Stimulated activated CD4-positive, alpha-beta T cell treated with anti-CD3 and anti-CD28 coated beads, Interleukin-1b, Interleukin-23, amount 100 ng/mL, for 1 hour (primary cell): Measurements from ENCODE around the gene GRAMD2A.
A peak's percentile ranks its signal among the peaks of the same experiment; 100 is the strongest.

ENCODE experiments used
- DNase-seq, 2 donors: peaks; one replicate each; pipeline ENCODE4 v3.0.0-alpha.2; 2020; ENCODE audit warnings: low read depth in 2 of 2

Gene GRAMD2A

GRCh38 chr15:72217216-72217615 is 19.6 kb upstream of the GRAMD2A start:
- no peak for DNase-seq

- DNase-seq = no peak
Measured at GRCh38 chr15:72216079-72216478, 18.5 kb upstream of the GRAMD2A start.

- no peak for DNase-seq
Measured at GRCh38 chr15:72207558-72208085, 10.0 kb upstream of the GRAMD2A start.

- no peak for DNase-seq
Measured at GRCh38 chr15:72206677-72207000, 9.1 kb upstream of the GRAMD2A start.

- DNase-seq = no peak
Measured at GRCh38 chr15:72205896-72206676, 8.5 kb upstream of the GRAMD2A start.

GRCh38 chr15:72205273-72205672 is 7.7 kb upstream of the GRAMD2A start:
- DNase-seq = no peak

GRCh38 chr15:72203507-72203837 is 5.9 kb upstream of the GRAMD2A start:
- DNase-seq = no peak

GRCh38 chr15:72202801-72203506 is 5.4 kb upstream of the GRAMD2A start:
- DNase-seq = no peak

- no peak for DNase-seq
Measured at GRCh38 chr15:72202302-72202701, 4.7 kb upstream of the GRAMD2A start.

GRCh38 chr15:72201391-72201921 is 3.9 kb upstream of the GRAMD2A start:
- no peak for DNase-seq

- DNase-seq = no peak
Measured at GRCh38 chr15:72200395-72201237, 3.0 kb upstream of the GRAMD2A start.

- peak; percentile 54 for DNase-seq
Measured at GRCh38 chr15:72199721-72200212, 2.2 kb upstream of the GRAMD2A start.

GRCh38 chr15:72199205-72199515 is 1.6 kb upstream of the GRAMD2A start:
- no peak for DNase-seq

GRCh38 chr15:72198356-72199204 is 993 bp upstream of the GRAMD2A start:
- no peak for DNase-seq

- no peak for DNase-seq
Measured at GRCh38 chr15:72197041-72197459, 537 bp downstream of the GRAMD2A start.

GRCh38 chr15:72196409-72197040 is 1.1 kb downstream of the GRAMD2A start:
- DNase-seq = no peak

- no peak for DNase-seq
Measured at GRCh38 chr15:72195101-72195511, 2.5 kb downstream of the GRAMD2A start.

- DNase-seq = no peak
Measured at GRCh38 chr15:72193836-72194396, 3.7 kb downstream of the GRAMD2A start.

GRCh38 chr15:72192416-72192815 is 5.2 kb downstream of the GRAMD2A start:
- no peak for DNase-seq

- no peak for DNase-seq
Measured at GRCh38 chr15:72189250-72189902, 8.2 kb downstream of the GRAMD2A start.
